Glutamatergic neuron (in vitro differentiated cells): ENCODE measurements around the gene SLC6A16. TPM values are rescaled to one million over a fixed set of nuclear protein-coding genes. Genes with fewer than 3 reads are reported as not detected.

Experiments used
- DNase-seq: peaks from one replicate; pipeline ENCODE4 v3.0.0; 2022
- H3K27ac Mint-ChIP-seq: one replicate; pipeline ENCODE4 v1.8.0; 2020; ENCODE audit warnings: mild to moderate bottlenecking, mixed read lengths, inconsistent platforms; ENCODE audit not compliant: unreplicated experiment
- H3K27me3 Mint-ChIP-seq: one replicate; pipeline ENCODE4 v1.8.0; 2020; ENCODE audit warnings: mild to moderate bottlenecking, moderate library complexity, mixed read lengths, inconsistent platforms; ENCODE audit not compliant: unreplicated experiment
- H3K36me3 Mint-ChIP-seq: one replicate; pipeline ENCODE4 v1.8.0; 2020; ENCODE audit warnings: mild to moderate bottlenecking, mixed read lengths, inconsistent platforms; ENCODE audit not compliant: unreplicated experiment
- H3K4me1 Mint-ChIP-seq: one replicate; pipeline ENCODE4 v1.8.0; 2020; ENCODE audit warnings: mild to moderate bottlenecking, low read depth, mixed read lengths, inconsistent platforms; ENCODE audit not compliant: unreplicated experiment
- H3K4me3 Mint-ChIP-seq: one replicate; pipeline ENCODE4 v1.8.0; 2020; ENCODE audit warnings: mild to moderate bottlenecking, mixed read lengths, inconsistent platforms; ENCODE audit not compliant: unreplicated experiment
- H3K9me3 Mint-ChIP-seq: one replicate; pipeline ENCODE4 v1.8.0; 2020; ENCODE audit warnings: mild to moderate bottlenecking, moderate library complexity, mixed read lengths, inconsistent platforms; ENCODE audit not compliant: unreplicated experiment
- total RNA-seq: library from RNA; stranded (reverse); fragmentation: NEBNext Ultra II Directional; extraction: Animal tissue kit (Norgen Biotek cat#: 25700); gene quantifications from one replicate; pipeline ENCODE4 v1.2.1, GENCODE V29; 2021; ENCODE audit not compliant: unreplicated experiment
- TF ChIP-seq, protein P1 (sequence below): fragments of 200-600 bp; sonication (generic); IDR thresholded peaks from one replicate; pipeline ENCODE4 v1.5.0; 2021; ENCODE audit not compliant: partially characterized antibody, unreplicated experiment

SLC6A16 gene
- total RNA-seq, 1 donor from 2014 or later, result 6.6 TPM

DNA sequence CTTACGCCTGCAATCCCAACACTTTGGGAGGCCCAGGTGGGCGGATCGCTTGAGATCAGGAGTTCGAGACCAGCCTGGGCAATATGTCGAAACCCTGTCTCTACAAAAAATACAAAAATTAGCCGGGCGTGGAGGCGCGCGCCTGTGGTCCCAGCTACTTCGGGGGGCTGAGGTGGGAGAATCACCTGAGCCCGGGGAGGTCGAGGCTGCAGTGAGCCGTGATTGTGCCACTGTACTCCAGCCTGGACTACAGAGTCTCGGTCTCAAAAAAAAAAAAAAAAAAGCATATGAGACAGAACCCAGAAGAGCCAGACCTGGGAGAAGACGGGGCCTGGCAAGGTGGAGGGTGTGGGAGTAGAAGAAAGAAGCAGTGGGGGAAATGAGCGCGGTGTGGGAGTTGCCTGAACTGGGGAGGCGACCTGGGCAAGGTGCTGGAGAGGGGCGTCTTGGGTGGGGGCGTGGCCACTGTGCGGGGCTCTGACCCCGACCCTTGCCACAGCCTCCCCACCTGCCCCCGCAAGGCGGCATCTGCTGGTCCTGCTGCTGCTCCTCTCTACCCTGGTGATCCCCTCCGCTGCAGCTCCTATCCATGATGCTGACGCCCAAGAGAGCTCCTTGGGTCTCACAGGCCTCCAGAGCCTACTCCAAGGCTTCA, 39.2 kb upstream of the SLC6A16 start:
- Mint-ChIP-seq H3K36me3 (peaks cover 4% of the 10 kb centered on the region), H3K9me3 (peaks cover 9% of the 10 kb centered on the region), H3K27ac (no peak overlapping the region), H3K4me1 (peaks cover 3% of the 10 kb centered on the region), H3K27me3 (peaks cover 3% of the 10 kb centered on the region), H3K4me3 (no peak overlapping the region)
- TF ChIP-seq, protein P1, sequence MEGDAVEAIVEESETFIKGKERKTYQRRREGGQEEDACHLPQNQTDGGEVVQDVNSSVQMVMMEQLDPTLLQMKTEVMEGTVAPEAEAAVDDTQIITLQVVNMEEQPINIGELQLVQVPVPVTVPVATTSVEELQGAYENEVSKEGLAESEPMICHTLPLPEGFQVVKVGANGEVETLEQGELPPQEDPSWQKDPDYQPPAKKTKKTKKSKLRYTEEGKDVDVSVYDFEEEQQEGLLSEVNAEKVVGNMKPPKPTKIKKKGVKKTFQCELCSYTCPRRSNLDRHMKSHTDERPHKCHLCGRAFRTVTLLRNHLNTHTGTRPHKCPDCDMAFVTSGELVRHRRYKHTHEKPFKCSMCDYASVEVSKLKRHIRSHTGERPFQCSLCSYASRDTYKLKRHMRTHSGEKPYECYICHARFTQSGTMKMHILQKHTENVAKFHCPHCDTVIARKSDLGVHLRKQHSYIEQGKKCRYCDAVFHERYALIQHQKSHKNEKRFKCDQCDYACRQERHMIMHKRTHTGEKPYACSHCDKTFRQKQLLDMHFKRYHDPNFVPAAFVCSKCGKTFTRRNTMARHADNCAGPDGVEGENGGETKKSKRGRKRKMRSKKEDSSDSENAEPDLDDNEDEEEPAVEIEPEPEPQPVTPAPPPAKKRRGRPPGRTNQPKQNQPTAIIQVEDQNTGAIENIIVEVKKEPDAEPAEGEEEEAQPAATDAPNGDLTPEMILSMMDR, result no peak
- DNase-seq, result no peak

DNA sequence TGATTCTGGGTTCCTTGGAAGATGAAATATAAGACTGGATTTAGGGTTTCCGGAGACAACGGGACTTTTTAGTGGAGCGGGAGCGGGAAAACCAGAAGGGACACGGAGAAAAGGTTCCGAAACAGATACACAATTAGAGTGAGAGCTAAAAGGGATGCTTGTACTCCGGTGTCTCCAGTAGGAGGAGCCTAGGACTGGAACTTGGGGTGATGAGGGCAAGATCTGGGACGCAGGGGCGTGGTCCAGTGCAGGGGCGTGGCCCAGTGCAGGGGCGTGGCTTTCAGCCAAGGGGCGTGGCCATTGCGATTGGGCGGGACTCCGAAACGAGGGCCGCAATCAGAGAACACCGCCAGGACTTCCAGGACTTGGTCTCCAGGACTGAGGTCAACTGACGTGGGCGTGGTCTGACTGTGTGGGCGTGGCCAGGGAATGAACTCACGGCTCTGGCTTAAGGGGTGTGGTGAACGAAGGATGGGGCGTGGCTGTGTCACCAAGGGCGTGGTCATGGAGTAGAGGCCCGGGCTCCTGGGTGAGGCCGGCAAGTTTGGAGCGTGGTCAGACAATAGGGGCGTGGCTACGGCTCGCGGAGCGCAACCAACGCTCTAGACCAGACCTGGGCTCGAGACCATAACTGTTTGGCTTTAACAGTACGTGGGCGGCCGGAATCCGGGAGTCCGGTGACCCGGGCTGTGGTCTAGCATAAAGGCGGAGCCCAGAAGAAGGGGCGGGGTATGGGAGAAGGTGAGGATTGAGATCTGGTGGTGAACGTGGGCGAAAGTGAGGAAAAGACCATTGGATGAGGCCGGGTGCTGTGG, 38.5 kb upstream of the SLC6A16 start, which contains the start of gene DKKL1:
DKKL1 (plus strand) TSS at position 610 of the 815 bp plus-strand sequence; CDS start at position 732, 122 bp downstream.
- peak; percentile 100 for DNase-seq

DNA sequence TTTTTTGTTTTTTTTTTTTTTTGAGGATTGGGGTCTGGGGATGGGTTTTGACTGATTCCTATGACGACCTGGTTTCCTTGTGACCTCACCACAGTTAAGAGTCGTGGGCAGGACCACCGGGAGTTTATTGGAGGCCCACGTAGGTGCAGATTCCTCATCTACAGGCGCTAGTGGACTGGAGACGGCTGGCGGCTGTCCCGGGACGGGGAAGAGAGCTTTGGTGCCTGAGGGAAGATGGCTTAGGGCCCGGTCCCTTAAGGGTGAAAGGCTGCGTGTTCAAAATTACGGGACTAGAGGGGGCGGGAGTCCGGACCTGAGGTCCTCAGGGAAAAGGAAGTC, 37.9 kb upstream of the SLC6A16 start:
- H3K9me3 Mint-ChIP-seq, result peaks cover 6% of the 10 kb centered on the region
- no peak overlapping the region for H3K27ac Mint-ChIP-seq
- H3K36me3 Mint-ChIP-seq, result peaks cover 4% of the 10 kb centered on the region
- DNase-seq, result no peak
- TF ChIP-seq, protein P1, result no peak
- no peak overlapping the region for H3K4me3 Mint-ChIP-seq
- peaks cover 3% of the 10 kb centered on the region for H3K27me3 Mint-ChIP-seq
- peaks cover 3% of the 10 kb centered on the region for H3K4me1 Mint-ChIP-seq

More for the DNA sequence above, 38.5 kb upstream of the SLC6A16 start, which contains the start of gene DKKL1:
- H3K27me3 Mint-ChIP-seq, result peaks cover 3% of the 10 kb centered on the region
- H3K4me1 Mint-ChIP-seq, result peaks cover 3% of the 10 kb centered on the region
- peaks cover 4% of the 10 kb centered on the region for H3K36me3 Mint-ChIP-seq
- TF ChIP-seq, protein P1, result no peak
- H3K4me3 Mint-ChIP-seq, result peak within 1 kb of the TSS; percentile 32
- H3K27ac Mint-ChIP-seq, result no peak within 1 kb of the TSS
- H3K9me3 Mint-ChIP-seq, result peaks cover 6% of the 10 kb centered on the region

DNA sequence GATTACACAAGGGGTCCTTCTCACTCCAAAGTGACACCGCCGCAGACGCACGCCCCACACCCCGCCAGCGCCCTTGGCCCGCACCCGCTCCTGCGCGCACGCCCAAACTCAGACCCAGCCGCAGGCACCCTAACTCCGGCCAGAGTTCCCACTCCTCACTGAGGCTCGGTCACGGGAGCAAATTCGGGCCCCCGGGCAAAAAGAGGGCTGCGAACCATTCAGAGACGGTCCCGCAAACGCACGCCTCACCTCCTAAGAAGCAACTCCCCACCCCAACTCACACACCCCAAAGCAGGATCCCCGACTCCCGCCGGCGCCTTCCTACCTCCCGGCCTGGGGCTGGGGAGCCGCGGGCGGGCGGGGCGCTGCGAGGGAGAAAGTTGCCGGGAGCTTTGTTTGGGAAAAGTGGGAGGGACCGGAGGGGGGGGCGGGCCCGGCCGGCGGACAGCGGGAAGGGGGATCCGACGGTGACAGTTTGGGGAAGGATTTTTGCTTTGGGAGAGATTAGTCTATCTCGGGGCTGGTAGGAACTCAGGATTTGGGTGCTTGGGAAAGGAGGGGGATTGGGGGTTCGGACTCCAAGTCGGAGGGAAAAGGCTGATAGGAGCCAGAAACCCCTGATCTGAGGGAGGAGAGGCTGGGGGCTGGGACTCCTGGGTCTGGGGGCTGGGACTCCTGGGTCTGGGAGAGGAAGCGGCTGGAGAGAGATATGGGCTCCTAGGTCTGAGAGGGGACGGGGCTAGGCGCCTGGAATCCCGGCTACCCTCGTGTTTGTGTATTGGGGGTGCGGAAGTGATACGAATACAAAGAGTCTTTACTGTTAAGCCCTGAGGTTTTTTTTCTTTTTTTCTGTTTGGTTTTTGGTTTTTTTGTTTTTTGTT, 37.3 kb upstream of the SLC6A16 start, which contains the start of gene TEAD2:
TEAD2 (minus strand) TSS at position 369 of the 881 bp plus-strand sequence. CDS start 2,341 bp downstream, outside the sequence.
- TF ChIP-seq, protein P1, result no peak
- DNase-seq, result peak; percentile 81
- peaks cover 3% of the 10 kb centered on the region for H3K27me3 Mint-ChIP-seq
- H3K4me1 Mint-ChIP-seq, result peaks cover 5% of the 10 kb centered on the region
- peak within 1 kb of the TSS; percentile 99 for H3K27ac Mint-ChIP-seq
- no peak within 1 kb of the TSS for H3K4me3 Mint-ChIP-seq
- H3K9me3 Mint-ChIP-seq, result peaks cover 6% of the 10 kb centered on the region
- H3K36me3 Mint-ChIP-seq, result peaks cover 4% of the 10 kb centered on the region
